ENCODE data around the gene MERTK.

MERTK gene

DNA sequence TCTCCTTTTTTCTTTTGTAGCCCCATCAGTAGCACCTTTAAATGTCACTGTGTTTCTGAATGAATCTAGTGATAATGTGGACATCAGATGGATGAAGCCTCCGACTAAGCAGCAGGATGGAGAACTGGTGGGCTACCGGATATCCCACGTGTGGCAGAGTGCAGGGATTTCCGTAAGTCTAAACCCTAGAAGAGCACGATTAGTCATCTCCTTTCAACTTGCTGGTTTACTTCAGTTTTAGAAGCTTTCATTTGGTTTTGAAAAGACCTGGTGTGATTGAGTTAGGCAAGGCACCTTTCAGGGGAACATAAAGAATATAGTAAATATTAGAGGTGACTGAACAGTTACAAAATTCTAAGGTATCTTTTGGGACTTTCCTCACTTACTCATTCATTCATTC, 84.4 kb downstream of the MERTK start:
- no peak for DNase-seq

DNA sequence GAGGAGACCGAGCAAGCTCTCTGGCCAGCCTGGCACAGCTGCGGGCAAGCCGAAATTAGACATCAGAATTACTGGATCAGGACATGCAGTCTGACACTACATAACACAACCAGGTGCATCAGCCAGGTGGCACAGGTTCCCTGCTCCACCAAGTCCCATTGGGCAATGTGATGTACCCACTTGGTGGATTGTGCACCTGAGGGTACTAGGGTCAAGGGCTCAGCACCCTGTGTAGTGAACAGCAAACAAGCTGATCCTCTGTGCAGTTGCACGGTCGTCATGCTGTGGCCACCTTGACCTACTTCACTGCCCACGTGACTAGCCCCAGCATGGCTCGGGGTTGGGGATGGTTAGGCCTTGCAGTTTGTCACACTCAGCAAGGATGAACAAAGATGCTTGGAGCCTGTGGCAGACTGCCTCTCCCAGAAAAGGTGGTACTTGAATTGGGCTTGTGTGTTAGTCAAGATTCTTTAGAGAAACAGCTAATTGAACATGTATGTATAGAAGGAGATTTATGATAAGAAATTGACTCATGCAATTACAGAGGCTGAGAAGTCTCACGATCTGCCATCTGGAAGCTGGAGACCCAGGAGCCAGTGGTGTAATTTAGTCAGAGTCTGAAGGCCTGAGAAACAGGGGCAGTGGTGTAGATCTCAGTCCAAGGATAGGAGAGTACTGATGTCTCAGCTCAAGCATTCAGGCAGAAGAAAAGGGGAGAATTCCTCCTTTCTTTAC, 85.2 kb downstream of the MERTK start:
- no peak for DNase-seq

DNA sequence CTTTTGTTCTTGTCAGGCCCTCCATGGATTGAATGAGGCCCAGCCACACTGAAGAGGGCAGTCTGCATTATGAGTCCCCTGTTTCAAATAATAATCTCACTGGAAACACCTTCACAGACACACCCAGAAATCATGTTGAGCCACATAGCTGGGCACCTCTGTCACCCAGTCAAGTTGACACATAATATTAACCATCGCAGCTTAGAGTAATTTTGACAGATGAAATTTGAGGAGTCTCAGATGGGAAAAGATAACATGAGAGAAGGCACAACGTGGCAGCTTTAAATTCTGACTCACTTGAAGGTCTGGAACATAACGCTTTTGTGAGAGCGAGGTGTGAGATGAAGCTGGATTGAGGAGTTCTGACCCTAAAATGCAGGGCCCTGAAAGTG, 85.8 kb downstream of the MERTK start:
- no peak for DNase-seq

DNA sequence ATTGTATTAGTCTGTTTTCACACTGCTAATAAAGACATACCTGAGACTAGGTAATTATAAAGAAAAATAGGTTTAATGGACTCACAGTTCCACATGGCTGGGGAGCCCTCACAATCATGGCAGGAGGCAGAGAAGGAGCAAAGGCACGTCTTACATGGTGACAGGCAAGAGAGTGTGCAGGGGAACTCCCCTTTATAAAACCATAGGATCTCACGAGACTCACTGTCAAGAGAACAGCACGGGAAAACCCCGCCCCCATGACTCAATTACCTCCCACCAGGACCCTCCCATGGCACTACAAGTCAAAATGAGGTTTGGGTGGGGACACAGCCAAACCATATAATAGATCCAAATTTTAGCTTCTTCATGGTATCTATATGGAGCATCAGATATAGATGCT, 87.1 kb downstream of the MERTK start:
- no peak for DNase-seq

DNA sequence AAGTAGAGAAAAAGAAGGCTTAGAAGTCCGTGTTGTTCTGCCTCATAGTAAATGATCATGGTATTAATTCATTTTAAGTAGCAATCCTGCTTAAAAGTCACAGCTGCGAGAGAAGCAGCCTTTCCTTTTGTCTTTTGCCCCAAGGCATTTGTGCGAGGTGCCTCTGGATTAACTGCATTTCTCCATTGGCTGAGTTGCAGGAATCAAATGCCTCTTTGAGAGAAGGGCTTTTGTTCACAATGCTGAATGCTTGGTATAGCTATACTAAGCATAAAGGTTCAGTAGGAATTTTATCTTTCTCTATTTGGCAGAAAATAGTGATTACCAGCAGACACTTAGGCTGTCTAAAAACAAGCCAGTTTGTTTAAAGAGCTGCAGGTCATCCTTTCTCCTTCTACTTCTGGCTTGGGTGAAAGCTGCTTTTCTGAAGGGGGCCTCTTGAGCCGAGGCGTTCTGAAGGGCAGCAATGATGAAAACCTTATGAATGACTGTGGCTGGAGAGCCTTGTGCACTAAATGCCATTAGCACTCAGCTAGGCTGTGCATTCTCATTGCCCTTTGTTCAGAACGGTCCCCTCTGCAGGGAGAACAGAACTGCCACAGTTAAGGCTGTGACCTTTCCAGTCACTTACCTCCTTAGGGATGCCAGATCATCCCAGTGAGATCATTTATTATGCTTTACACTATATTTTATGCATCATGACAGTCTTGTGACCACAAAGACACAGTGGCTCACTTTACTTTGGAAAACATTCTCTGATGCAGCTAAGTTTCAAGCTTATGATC, 87.9 kb downstream of the MERTK start:
- no peak for DNase-seq

DNA sequence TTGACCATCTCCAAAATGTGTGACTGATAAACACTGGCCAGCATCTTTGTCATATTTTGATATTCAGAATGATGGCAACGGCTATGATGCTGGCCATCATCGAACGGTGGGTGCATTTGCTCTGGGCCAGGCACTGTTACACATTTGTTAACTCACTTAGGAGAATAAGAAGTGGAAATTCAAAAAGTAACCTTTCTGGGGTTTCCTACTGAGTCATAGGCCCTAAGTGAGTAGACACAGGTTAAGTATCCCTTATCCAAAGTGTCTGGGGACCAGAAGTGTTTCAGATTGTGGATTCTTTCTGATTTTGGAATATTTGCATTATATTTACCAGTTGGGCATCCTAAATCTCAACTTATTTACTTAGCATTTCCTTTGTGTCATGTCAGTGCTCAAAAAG, 92.0 kb downstream of the MERTK start:
- DNase-seq = no peak

DNA sequence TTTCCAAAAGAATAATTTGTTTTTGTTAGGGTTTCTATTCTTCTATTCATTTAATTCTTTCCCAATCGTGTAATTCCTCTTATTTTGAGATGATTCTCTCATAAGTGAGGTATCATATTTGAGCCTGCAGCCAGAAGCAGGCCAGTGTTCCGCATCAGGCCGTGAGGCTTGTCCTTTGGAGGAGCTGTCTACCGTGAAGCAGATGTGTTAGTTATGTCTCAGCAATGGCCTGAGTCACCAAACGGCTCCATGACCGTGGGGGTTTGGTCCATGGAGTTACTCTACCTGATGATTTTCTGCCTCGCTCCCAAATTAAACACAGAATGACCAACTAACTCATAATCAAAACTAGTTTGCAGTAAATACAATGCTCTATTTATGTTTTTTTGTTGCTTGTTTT, 92.4 kb downstream of the MERTK start:
- no peak for DNase-seq

DNA sequence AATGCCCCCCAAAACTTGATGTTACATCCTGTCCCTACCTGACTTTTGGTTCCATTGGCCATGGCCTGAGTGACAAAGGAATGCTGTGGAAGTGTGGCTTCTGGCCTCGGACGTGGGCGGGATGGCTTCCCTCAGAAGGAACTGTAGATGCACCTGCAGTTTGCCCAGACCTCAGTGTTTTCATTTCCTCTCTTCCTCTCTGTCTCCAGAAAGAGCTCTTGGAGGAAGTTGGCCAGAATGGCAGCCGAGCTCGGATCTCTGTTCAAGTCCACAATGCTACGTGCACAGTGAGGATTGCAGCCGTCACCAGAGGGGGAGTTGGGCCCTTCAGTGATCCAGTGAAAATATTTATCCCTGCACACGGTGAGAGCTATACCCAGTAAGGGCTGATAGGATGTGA, 95.6 kb downstream of the MERTK start:
- DNase-seq = no peak

DNA sequence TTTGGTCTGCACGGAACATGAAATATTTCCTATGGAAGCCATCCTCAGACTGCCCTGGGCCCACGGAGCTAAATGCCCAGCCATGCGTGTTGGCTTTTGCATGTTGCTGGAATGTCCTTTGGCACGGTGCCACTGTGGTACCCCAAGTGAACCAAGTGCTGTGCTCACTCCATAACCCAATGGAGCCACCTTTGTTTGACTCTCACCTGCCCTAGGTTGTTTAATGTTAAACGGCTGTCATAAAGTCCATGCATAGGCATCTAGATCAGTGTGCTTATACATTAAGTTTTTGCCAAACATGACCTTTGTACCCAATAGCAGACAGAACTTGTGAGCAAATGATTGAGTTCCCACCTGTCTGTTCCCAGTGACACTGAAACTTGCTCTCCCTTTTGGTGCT, 96.7 kb downstream of the MERTK start:
- no peak for DNase-seq

DNA sequence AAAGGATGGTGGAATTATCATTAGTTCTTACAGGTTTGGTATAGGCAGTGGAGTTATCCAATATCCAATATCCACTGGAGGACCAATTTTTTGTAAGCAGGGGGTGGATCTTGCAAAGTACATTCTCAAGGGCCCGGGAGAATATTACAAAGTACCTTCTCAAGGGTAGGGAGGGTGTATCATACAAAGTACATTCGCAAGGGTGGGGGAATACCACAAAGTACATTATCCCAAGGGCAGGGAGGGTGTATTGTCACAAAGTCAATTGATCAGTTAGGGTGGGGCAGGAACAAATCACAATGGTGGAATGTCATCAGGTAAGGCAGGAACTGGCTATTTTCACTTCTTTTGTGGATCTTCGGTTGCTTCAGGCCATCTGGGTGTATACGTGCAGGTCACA, 101.4 kb downstream of the MERTK start:
- no peak for DNase-seq

DNA sequence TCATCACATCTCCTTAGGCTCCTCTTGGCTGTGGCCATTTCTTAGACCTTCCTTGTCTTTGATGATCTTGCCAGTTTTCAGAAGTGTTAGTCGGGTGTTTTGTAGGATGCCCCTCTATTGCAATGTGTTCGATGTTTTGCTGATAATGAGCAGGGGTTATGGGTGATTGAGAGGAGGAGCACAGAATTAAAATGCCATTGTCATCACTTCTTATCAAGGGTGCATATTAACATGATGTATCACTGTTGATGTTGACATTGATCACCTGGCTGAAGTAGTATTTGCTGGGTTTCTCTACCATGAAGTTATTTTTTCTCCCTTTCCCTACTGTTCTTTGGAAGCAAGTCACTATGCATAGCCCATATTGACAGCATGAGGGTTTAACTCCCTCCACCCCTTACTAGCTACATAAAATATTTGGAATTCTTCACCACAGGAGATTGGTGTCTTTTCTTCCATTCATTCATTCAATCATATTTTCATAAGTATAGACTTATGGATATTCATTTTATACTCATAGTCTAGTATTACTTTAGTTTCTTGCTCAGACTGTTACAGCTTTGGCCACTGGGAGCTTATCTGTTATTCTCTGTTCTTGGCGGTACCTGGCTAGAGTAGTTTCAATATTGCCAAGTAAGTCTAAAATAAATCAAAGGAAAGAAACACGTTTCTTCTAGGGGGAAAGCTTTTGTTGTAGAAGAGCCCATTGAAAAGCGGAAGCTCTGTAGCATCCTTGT, 102.2 kb downstream of the MERTK start:
- no peak for DNase-seq

DNA sequence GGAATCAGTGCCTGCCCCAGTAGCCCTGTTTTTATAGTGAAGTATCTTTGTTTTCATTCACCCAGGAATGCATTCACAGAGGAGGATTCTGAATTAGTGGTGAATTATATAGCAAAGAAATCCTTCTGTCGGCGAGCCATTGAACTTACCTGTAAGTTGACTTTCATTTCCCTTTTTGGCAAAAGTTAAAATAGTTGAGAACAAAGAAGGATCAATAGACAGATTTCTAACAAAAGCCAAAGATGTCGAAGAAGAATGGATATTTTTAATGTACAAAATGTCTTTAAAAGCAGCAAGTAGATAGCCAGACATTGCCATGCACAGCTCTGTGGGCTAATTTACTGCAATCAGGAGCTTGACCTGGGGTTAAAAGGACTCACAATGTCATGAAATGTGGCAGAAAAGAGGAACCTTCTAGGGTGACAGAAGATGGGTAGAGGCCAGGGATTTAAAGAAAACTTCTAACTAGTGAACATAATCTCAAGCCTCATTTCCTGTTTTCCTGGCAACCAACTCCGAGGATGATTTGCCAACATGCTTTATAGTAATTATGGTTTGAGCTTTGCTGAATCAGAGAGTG, 102.8 kb downstream of the MERTK start:
- no peak for DNase-seq

DNA sequence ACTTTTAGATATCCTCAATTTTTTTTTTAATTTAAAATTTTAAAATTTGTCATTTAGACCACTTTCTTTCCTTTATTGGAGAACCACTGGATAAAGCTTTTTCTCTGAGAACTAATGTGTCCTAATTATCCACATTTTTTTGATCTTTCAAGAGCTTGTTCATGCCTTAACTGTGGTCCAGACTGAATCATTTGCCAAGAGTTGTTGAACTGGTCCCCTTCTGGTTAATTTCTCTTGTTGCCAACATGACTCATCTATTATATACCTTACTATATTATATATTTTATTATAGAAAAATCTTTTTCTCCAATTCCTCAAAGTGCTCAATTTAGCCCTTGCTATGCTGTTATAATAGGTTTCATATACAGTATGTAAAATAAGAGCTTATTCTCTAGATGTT, 103.5 kb downstream of the MERTK start:
- no peak for DNase-seq

DNA sequence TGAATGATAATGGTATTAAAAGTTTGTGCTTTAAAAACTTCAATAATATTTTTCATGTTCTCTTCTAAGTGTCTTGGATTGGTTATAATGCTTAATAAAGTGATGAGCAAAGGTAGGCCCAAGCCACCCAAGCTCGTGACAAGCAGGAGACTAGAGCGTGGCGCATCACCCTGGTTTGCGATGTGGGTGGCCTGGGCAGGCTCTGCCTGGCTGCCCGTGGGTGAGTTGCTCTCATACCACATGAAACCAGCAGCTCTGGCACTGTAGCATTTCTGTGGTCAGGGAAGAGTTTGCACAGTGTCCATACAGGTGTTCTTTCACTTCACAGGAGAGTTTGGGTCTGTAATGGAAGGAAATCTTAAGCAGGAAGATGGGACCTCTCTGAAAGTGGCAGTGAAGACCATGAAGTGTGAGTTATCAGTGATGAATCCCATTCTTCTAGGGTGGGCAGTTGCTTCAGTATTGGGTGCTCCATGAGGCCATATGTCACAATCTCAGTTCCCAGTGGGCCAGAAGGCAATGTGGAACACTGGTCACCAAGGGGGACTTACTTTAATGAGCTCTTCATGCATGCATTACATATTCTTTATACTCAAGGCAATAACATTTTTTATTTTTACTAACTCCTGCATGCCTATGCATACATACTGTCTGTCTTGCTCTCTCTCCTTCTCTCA, 105.3 kb downstream of the MERTK start:
- no peak for DNase-seq

DNA sequence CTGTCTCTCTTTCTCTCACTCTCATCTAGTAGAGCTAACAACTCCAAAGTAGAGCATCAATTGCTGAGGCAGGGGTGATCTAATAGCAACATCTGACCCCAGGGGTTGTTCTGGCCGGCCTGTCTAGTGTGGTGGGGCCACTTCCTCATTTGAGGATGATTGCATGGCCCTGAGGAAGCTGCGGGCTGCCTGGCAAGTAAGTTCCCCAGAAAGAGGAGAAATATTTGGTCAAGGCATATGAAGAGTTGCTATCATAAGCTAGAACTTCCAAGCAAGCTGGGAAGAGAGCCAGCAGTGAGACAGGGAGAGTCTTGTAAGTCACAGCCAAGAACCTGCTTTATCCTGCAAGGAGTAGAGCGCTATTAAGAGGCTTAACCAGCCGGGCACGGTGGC, 105.8 kb downstream of the MERTK start:
- DNase-seq = no peak

DNA sequence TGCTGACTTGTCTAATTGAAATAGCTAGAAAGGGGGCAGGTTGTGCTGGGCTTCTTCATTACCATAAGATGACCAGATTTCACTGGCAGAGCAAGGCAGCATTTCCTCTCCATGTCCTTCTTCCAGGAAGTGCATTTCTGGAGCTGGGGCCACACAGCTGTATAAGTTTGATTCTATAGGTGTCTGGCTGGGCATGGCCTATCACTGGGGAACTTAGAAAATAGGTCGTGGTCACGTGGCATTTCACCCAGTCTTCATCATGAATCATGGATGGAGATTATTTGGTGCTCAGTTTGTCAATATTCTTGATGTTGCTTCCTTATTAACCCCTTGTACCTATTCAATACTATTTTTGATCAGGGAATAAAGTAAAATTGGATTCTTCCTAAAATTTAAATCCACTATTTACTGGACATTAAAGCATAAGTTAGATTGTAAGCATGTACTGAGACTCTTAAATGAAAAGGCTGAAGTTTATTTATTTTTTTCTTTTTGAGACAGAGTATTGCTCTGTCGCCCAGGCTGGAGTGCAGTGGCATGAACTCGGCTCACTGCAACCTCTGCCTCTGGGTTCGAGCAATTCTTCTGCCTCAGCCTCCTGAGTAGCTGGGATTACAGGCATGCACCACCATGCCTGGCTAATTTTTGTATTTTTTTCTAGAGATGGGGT, 107.1 kb downstream of the MERTK start:
- DNase-seq = no peak

DNA sequence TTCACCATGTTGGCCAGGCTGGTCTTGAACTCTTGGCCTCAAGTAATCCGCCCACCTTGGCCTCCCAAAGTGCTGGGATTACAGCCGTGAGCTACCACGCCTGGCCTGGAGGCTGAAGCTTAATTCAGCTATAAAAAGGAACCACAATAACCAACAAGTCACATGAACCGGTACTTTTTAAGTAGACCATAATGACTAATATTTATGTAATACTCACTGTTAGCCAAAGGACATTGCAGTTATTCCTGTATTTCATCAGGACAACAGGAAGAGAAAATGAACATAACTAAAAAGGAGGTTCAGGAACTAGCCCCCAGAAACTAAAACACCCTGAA, 107.6 kb downstream of the MERTK start:
- DNase-seq = no peak

DNA sequence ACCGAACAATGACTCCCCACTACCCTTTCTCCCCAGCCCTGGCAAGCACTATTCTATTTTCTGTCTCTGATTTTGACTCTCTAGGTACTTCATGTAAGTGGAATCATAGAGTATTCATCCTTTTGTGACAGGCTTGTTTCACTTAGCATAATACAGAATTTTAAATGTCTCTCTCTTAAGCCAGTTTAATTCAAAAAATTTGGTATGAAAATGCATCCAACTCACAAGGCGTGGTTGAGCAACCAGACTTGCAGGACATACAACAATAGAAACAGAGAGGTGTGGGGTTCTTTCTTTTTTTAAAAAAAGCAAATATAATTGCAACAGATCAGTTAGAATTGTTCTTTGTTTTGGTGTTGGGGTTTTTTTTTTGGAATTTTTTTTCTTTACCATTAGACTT, 109.1 kb downstream of the MERTK start:
- no peak for DNase-seq

DNA sequence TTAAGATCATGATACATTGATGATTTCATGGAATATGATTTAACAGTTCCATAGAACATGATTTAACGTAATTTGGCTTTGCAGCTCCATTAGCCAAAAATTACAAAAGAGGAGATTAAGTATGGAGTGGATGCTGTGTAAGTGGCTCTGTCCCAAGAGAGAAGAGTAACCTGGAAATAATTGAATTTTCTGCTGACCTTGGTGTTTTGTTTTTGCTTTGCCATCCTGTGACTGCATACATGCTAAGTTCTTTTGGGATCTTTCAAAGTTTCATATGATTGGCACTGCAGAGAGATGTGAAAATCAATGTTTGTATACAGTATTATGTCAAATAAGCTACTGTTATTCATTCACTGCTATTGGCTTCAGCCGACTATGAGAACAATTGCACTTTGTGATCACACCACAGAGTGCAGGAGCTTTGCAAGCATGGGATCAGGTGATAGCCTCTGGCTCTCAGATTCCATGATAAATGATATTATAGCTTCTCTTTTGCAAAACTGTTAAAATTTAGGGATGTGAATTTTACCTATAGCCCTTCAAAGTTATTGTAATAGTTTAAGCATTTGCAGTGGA, 110.6 kb downstream of the MERTK start:
- no peak for DNase-seq

DNA sequence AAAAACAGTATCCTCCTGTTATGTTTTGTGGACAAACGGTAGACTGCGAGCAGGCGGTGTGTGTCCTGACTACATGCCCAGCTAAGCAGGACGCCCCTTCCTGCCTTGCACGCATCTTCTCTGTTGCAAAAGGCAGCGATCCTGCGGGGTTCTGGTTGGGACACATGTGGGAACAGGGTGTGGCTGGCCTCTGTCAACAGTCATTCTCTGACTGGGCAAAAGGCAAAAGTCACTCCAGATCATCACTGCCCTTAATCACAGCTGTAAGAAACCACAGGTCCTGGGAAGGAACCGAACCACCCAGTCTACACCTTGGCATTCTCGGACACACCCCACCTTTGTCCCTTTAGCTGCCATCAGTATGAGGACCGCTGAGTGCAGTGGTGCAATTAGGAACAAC, 112.3 kb downstream of the MERTK start:
- no peak for DNase-seq

DNA sequence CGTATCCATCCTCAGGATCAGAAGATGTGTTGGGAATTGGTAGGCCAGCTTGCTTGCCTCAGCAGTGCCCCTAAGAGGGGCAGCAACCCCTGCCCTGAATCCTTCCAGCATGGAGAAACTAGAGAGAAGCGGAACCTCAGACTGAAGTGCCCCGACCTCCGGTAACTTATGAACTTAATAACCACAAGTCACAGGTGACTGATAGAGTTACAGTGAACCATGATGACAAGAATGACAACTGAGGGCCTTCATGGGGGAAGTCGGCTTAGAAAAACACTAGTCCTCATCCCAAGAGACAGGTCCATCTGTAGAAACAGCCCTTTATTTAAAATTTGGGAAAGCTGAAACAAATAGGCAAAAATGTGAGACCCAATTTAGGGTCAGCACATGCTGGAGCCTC, 114.1 kb downstream of the MERTK start:
- DNase-seq = no peak

DNA sequence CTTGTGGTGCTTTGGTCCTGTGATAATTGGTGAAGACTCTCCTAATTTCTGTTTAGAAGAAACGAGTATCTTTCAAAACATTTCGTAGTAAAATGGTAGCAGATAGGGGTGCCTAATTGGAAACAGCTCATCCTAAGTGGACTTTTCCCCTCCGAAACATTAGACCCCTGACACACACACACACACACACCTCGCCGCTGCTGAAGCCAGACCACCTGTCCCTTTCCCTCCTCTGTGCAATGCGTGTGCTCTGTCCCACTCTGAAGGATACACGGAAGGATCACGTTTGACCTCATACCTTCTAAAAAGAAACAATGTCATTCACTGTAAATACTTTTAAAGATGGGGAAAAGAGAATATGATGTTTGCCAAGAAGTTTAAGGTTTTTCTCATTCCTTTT, 120.4 kb downstream of the MERTK start:
- no peak for DNase-seq

Measured in GOT3 (cell line).